Inflammatory macrophage treated with lipopolysaccharide for 4 hours (primary cell): ENCODE data around the gene SLC8B1.

Experiments used
- DNase-seq: peaks from one replicate; pipeline ENCODE4 v3.0.0-alpha.2; 2020

The SLC8B1 gene

DNA sequence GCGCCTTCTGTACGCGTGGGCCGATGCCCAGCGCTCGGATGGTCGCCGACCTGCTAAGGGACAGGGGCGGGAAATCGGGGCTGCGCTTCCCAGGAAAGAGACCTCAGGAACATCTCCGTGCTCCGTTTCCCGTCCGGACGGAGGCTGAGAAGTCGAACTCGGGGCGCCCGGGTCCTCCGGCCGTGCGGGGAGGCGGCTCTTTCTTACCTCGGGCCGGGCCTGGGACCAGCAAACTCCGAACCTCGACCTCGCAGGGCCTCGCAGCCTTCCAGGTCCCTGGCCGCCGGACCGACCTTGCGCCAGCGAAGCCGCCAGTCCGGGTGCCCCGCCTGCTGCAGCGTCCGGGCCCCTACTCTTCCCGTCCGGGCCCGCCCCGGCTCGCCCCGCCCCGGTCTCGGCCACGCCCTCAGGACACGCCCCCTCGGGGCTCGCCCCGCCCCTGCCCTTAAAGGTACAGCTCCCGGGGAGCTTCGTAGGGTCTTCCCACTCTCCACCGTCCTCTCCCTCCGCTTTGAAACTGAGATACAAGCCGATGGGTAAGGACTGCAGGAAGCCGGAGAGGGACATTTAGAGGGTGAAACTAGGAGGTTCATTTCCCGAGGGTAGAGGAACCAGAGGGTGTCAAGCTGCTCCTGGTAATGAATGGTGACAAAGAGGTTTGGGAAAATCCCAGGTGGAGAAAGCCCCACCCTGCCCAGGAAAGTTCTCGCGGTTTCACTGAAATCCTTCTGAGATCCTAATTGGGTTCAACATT lies at the start of gene SLC8B1:
Gene SLC8B1 (minus strand): TSS at position 324 of the 754 bp plus-strand sequence. CDS start 2,231 bp downstream, outside the sequence.
- peak; percentile 86 for DNase-seq

DNA sequence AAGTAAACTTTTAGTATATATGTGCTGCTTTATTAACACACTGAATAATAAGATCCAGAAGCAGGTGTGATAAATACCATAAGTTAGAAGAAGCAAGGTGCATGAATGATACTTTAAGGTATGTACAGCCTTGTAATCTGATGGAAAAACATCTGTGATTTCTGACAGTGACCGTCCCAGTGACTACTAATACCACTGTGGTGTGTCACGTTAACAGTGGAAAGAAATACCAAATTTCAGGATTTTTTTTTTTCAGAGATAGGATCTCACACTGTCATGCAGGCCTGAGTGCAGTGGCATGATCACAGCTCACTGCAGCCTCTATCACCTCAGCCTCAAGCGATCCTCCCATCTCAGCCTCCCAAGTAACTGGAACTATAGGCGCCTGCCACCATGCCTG lies 47.3 kb upstream of the SLC8B1 start:
- no peak for DNase-seq

DNA sequence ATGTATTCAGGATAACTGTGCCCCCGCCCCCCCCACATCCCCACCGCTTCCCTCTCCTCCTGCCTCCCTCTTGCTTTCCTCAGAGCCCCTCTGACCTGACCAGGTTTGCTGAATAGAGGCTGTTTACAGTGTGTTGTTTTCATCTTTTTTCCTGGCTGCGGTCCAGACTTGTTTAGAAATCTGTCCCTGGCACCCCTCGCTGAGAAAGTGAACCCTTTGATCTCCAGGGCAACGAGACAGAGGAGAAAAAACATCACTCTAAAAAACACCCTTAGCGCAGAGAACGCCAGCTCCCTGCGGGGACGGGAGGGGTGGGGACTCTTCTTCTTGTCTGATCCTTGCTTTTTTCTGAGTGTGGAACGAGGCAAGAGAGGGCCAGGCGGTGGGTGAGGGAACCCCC lies 46.3 kb upstream of the SLC8B1 start:
- DNase-seq, result no peak

DNA sequence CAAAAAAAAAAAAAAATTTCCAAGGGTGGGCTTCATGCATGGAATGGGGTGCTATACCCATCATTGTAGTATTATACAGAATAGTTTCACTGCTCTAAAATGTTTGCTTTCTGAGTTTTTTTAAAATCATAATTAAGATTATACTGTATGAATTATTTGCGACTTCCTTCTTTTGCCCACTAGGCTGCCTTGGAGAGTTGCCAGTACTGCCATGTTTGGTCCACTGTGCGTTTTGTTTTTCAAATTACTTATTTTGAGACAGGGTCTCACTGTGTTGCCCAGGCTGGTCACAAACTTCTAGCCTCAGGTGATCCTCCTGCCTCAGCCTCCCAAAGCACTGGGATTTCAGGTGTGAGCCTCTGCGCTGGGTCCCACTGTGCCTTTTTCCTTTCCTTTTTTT lies 43.4 kb upstream of the SLC8B1 start:
- DNase-seq, result no peak

DNA sequence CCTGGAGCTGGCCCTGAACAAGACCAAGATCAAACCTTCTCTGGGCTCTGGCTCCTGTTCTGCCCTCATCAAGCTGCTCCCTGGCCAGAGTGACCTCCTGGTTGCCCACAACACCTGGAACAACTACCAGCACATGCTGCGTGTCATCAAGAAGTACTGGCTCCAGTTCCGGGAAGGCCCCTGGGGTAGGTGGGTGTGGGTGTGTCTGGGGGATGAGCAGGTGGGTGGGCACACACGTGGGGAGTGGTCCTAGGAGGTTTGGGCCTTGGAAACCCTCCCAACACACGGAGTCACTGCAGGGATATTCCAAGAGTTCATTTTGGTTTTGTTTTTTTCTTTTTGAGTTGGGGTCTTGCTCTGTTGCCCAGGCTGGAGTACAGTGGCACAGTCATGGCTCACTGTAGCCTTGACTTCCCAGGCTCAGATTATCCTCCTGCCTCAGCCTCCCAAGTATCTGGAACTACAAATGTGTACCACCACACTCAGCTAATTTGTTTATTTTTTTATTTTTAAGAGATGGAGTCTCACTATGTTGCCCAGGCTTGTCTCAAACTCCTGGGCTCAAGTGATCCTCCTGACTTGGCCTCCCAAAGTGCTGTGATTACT lies 40.0 kb upstream of the SLC8B1 start:
- DNase-seq, result no peak

DNA sequence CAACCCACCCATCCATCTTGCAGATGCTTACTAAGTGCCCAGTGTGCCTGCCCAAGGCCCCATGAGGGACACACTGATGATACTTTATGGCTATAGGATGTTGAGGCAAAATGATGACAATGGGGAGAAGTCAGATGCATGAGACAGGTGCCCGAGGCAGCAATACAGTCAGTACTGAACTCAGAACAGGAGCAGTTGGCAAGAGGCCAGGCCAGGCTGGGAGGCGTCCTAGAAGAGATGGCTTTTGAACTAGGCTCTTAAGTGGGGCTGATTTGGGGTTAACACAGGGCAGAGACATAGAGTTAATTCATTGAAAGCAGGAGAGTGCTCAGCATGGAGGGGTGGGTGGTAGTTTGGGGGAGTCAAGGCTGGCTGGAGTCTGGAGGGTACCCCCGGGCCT lies 39.1 kb upstream of the SLC8B1 start:
- no peak for DNase-seq

DNA sequence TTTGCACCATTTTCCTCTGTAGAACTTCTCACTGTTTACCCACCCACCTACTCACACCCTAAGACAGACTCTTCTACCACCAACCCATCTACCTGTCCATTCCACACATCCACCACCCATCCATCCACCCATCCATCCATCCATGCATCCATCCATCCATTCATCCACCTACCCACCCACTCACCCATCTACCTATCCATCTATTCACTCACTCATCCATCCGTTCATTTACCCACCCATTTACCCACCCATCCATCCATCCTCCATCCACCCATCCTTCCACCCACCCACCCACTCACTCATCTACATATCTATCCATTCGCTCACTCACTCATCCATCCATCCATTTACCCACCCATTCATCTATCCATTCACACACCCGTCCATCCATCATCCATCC lies 38.5 kb upstream of the SLC8B1 start:
- DNase-seq, result no peak

DNA sequence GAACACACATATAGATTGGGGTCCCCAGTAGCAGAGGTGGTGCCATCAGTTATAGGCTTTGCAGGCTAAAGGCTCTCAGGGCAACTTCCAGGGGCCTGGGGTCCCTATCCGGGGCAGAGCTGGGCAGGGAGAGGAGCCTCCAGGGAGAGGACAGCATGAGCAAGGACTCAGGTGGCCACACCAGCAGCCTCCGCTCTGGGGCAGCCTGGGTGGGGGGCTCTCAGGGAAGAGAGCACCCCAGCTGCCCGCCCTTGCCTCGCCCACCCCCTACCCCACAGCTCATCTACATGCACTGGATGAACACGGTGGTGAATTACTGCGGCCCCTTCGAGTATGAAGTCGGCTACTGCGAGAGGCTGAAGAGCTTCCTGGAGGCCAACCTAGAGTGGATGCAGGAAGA lies 37.5 kb upstream of the SLC8B1 start:
- DNase-seq, result no peak

DNA sequence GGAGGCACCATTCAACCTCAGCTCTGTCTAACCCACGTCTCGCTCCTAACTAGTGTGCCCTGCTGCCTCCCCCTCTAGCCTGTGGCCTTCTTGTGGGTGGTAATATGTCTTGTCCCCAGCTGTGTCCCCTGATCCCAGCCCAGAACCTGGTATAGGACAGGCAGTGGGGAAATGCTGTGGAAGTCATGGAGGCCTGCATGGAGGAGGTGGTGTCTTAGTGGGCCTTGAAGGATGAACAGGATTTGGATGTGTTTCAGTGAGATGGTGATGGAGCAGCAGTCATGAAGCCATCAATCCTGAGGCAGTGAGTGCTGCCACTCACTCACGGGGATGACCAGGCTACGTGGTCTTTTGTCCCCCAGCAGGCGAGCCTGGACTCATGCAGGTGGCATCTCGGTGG lies 36.9 kb upstream of the SLC8B1 start:
- DNase-seq, result no peak

DNA sequence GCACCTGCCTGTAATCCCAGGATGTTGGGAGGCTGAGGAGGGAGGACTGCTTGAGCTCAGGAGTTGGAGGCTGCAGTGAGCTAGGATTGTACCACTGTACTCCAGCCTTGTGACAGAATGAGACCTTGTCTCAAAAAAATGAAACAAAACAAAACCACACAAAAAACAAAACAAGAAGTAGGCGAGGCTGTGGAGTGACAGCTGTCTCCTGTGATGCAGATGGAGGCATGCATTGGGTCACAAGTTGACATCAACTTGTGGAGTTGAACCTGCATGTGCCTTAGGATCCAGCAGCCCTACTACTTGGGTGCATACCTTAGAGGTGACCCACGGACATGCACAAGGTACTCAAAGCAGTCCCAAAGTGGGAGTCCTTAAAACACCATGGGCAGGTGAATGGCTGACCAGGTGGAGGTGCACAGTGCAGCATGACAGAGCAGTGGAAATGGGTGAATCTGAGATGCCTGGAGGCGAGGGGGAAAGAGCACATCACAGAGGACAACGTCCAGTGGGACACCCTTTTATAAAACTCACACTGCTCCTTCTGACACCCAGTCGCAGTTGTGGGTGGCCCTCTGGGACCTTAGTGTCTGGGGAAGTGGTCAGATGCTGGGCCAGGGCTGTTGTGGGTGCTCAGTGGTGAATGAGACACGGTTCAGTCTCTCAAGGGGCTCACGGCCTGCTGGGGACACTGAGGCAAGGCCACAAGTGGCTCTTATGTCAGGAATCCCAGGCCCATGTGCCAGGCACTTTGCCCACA lies 36.2 kb upstream of the SLC8B1 start:
- DNase-seq, result no peak

DNA sequence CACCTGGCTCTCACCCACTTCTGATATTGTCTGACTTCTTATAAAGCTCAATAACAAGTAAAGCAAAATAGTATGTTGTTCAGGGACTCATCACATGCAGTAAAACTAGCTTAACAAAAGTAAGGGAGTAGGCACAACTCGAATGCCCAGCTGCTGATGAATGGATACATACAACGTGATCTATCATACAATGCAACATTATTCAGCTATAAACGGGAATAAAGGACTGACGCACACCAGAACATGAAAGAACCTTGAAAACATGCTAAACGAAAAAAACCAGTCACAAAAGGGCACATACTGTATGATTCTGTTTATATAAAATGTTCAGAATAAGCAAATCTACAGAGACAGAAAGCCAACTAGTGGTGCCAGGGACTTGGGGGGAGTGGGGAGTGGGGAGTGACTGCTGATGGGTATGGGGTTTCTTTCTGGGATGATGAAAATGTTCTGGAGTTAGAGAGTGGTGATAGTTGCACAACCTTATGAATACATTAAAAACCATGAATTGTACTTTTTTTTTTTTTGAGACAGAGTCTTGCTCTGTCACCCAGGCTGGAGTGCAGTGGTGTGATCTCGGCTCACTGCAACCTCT lies 34.6 kb upstream of the SLC8B1 start:
- no peak for DNase-seq

DNA sequence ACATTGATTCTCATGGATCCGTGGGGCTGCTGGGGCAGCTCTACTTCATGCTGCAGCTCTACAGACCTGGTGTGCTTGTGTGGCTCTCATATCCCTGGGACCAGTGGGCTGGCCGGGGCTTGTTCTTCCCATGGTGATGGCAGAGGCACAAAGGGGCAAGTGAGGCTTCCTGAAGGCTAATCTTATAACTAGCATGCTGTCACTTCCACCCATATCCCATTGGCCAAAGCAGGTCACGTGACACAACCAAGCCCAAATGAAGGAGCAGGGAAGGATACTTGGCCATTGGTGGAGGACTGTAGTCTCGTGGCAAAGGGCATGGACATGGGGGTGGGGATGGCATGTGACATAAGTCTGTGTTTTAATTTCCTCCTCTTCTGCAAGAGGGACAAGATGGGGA lies 33.4 kb upstream of the SLC8B1 start:
- DNase-seq, result peak; percentile 21

DNA sequence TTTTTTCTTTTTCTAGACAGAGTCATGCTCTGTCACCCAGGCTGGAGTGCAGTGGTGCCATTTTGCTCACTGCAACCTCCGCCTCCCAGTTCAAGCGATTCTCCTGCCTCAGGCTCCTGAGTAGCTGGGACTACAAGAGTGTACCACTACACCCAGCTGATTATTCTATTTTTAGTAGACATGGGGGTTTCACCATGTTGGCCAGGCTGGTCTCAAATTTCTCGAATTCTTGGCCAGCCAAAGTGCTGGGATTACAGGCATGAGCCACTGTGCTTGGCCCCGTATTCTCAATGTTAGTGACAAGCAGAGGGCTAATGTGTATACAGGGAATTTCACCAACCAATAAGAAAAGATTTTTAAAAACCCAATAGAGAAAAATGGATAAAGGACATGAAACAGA lies 31.9 kb upstream of the SLC8B1 start:
- DNase-seq, result no peak

DNA sequence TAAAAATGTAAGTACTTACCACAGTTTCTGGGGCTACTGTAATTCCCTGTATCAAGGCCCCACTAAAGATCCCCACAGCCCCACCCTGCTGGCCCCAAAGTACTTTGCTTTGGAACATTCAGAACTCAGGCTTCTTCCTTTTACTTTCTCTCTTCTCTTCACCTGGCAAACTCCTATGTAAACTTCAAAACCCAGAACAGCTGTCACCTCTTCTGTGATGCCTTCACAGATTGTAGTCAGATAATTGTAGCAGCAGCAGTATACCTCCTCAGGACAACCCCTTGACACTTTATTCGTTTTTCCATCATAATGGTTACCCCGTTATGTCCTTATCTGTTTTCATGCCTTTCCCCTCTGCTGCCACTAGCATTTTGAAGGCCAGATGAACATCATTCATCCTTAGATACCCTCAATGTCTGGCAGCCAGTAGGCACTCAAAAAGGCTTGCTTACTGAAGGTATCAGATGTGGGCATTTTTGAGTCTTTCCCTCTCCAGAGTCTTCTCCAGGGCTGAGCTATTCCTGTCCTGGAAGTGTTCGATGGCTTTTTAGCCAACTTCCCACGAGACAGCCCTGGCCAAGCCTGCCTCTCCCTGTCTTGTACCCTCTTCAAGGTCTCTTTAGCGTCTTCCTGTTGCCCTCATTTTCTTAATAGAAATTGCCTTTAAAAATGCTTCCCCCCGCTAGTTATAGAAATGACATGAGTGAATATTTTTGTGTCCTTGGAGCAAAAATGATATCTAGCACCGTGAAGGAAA lies 30.9 kb upstream of the SLC8B1 start:
- DNase-seq, result no peak

DNA sequence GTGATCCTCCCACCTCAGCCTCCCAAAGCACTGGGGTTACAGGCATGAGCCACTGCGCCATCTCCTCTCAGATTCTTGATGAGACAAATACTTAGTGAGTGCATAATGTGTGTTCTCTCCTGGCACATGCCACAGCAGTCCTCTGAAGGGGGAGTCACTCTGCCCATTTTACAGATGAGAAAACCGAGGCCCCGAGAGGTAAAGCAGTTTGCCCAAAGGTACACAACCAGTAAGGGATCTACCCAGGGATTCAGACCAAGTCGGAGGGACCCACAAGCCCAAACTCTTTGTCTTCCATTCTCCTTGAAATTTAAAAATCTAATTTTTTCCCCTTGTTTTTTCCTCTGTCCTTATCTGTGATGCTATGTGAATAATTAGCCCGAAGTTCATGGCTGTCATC lies 29.8 kb upstream of the SLC8B1 start:
- DNase-seq, result no peak

DNA sequence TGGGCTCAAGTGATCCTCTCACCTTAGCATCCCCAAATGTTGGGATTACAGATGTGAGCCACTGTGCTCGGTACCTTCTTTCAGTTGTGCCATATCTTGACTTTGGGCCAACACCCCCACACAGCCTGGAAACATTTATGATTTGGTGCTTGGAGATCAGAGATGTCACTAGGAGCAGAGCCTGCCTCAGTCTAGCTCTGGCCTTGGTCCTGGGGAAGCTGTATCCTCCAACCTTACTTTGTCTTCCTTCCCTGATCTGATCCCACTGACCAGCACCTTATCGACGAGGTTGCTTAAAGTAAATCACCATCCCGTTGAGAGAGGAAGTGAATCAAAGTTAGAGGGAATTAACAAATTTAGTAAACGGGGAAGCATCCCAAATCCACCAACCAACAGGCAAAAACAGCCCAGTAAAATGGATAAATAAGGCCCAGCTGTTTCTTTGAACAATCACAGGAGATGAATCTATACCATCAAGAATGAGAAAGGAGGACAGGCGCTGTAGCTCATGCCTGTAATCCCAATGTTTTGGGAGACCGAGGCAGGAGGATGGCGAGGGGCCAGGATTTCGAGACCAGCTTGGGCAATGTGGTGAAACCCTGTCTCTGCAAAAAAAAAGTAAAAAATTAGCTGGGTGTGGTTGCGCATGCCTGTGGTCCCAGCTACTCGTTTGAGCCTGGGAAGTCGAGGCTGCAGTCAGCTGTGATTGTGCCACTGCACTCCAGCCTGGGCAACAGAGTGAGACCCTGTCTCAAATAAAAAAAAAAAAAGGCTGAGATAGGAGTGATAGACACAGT lies 26.9 kb upstream of the SLC8B1 start:
- no peak for DNase-seq

DNA sequence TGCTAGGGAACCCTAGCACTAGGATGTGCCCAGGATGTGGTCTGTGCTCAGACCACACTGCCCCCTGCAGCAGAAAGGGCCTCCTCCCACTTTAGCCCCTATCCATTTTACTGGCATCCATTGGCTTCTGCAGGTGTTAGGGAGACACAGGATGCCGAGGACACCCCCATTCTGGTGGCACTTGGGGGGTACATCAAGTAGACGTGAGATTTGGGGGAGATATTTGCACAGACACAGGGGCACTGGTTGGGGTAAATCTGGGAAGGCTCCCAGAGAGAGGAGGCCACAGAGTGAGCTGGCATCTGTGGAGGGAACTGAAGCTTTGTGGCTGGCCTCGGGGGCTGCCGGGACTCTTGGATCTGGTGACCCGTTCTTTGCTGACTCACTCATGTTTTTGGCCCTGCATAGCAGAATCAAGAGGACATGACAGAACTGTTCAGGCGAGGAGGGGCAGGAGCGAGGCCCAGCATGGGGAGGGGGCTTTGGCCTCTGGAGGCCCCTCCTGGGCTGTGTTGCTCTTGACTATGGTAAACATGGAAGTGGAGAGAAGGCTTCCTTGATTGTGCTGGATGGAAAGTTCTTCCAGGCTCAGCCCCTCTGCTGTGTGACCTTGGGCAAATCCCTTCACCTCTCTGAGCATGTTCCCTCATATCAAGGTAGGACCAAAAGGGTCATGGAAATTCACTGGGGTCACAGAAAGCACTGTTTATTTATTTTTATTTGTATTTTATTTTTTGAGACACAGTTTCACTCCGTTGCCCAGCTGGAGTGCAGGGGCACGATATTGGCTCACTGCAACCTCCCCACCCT lies 25.2 kb upstream of the SLC8B1 start:
- peak; percentile 59 for DNase-seq

DNA sequence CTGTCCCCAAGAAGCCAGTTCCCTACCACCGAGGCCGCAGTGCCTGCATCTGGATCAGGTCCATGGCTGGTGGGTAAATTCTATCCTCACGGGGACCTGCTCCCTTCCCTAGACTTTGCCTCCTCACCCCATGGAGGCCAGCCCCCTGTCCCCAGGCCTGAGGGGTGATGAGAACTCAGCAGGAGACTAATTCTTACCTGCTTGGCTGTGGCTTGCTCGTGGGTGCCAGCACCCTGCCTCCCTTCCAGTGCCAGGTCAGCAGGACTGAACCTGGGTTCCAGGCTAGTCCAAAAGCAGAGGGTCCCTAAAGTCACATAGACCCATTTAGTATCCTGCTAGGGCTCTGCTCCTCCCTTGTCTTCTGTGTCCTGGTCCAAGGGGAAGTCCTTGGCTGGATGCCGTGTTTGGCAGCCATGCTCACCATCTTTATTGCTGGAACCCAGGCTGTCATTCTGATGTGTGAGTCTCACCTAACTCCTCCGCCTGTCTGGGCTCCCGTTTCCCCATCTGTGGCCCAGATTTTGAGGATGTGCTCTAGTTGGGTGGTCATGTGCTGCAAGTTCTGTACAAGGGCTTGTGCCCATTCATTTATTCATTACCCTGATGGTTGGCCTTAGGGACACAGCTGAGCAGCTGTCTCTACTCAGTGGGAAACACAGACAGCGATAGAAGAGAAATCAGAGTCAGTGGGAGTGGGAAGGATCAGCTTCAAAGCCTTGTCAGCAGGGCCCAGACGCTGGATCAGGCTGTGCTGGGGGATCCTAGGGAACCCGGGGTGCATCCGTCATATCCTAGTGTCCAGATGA lies 24.4 kb upstream of the SLC8B1 start:
- peak; percentile 50 for DNase-seq

DNA sequence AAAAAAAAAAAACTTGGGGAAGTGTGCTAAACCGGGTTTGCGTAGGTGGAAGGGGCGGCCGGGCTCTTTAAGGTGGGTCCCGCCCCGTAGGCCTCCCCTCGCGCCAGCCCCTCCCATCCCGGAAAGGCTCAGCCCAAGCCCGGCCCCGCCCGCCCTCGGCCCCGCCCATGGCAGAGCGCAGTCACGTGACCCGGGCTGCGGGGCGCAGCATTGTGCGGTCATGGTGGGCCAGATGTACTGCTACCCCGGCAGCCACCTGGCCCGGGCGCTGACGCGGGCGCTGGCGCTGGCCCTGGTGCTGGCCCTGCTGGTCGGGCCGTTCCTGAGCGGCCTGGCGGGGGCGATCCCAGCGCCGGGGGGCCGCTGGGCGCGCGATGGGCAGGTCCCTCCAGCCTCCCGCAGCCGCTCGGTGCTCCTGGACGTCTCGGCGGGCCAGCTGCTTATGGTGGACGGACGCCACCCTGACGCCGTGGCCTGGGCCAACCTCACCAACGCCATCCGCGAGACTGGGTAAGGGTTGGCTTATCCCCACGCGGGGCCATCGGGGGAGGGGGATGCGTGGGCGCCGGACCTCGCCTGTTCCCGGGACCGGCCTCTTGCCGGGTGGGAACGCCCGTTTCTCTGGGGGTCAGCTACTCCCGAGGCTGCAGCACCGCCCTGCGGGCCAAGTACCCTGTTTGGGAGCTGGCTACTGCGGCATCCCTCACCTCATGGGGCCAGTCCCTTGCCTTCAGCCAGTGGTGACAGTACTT lies 23.6 kb upstream of the SLC8B1 start, which contains the start of gene PLBD2:
Gene PLBD2 (plus strand): TSS at position 207 of the 752 bp plus-strand sequence. CDS start 14 bp downstream, at position 221.
- peak; percentile 97 for DNase-seq
